ENCODE results near the gene ARL16. TPM values are rescaled to one million over a fixed set of nuclear protein-coding genes. Genes with fewer than 3 reads are reported as not detected.
"Not testable (repeated sequence)": the region's sequence is repeated elsewhere in the genome, so short reads cannot be mapped to it uniquely, and the experiment has no call there.

Gene ARL16
- total RNA-seq, 1 experiment from 2014 or later, result 41.7 TPM

DNA sequence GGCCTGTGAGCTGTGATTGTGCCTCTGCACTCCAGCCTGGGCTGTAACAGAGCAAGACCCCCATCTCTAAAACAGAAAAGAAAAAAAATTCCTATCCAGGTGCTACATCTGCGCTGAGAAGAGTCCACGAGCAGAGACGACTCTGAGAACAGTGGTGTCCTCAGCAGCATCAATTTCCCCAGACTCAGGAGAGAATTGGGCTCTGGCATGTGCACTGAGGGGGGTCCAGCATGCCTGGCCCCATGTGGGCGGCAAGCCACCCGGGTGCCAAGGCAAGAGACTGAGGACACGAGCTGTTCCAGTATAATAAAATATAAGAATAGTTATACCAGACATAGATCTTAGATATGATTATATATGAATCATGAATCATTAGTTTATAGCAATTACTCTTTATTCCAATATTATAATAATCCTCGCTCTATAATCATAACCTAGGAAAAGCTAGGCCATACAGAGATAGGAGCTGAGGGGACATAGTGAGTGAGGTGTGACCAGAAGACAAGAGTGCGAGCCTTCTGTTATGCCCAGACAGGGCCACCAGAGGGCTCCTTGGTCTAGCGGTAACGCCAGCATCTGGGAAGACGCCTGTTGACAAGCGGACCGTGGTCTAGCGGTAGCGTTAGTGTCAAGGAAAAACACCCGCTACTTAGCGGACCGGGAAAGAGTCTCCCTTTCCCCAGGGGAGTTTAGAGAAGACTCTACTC lies 7.9 kb downstream of the ARL16 start:
- H3K9me2 ChIP-seq (ENCODE audit: insufficient read depth); intact Hi-C loops (cut with micrococcal nuclease; ENCODE audit: unreplicated experiment); H3K4me1 ChIP-seq (replicated peaks; ENCODE audit: insufficient read depth); H3K4me2 ChIP-seq; H3K27ac ChIP-seq; H3K36me3 ChIP-seq (ENCODE audit: low read depth); BruUV-seq (replicated peaks); H3K9me3 ChIP-seq (ENCODE audit: insufficient read depth, low read depth); H3K27me3 ChIP-seq (ENCODE audit: insufficient read depth, low read depth); H4K20me1 ChIP-seq (ENCODE audit: insufficient read depth); H2AFZ ChIP-seq; H3K79me2 ChIP-seq (ENCODE audit: low read depth); H3K4me3 ChIP-seq: not testable (repeated sequence)
- peaks cover 12% of the 10 kb centered on the region; the same call in 1 of the 2 replicates for H3F3A ChIP-seq (ENCODE audit: insufficient read depth, low read depth)
- TF ChIP-seq, protein P1, sequence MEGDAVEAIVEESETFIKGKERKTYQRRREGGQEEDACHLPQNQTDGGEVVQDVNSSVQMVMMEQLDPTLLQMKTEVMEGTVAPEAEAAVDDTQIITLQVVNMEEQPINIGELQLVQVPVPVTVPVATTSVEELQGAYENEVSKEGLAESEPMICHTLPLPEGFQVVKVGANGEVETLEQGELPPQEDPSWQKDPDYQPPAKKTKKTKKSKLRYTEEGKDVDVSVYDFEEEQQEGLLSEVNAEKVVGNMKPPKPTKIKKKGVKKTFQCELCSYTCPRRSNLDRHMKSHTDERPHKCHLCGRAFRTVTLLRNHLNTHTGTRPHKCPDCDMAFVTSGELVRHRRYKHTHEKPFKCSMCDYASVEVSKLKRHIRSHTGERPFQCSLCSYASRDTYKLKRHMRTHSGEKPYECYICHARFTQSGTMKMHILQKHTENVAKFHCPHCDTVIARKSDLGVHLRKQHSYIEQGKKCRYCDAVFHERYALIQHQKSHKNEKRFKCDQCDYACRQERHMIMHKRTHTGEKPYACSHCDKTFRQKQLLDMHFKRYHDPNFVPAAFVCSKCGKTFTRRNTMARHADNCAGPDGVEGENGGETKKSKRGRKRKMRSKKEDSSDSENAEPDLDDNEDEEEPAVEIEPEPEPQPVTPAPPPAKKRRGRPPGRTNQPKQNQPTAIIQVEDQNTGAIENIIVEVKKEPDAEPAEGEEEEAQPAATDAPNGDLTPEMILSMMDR (conservative IDR thresholded peaks at IDR 0.05), result peak; percentile 69
- POLR2A ChIA-PET (ENCODE audit: unreplicated experiment), result interaction anchor here (0.6 kb wide), 1 partner anchor 184 kb away, joined by 4 read pairs; no protein-coding TSS in a partner anchor
- CTCF ChIA-PET, result interaction anchor here (0.6 kb wide), 2 partner anchors 36 to 337 kb away, joined by 3 to 4 read pairs; no protein-coding TSS in a partner anchor
- peak in 1 of 2 experiments; percentile 56 for DNase-seq

DNA sequence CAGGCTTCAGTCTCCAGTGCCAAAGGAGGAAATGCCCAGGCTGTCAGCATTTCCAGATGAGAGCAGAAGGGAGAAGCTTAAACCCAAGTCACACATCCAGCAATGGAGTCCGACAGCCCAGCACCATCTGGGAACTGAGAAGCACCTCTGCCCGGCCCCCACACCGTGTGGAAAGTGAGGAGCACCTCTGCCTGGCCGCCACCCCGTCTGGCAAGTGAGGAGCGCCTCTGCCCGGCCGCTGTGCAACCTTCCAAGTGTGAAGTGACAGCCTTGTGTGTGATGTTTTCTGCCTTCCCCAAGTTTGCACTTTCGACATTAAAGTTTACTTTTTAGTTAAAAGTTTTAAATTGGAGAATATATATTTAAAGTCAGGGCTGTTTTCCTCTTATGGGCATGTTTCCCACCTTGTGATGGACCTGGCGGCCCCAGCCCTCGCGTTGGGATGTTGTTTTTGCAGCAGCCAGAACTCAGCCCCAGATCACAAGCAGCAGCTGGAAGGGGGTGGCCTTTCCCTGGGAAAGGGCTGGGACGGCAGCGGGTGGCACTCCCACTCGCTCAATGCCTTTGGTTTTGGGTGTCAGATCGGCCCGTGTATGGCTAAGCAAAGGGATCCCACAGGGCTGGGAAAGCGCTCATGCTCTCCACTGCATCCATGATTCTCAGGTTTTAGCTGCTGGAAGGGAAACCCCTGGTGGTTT lies 9.9 kb downstream of the ARL16 start:
- Histone ChIP-seq H3K79me2 (ENCODE audit: low read depth) (peaks cover 8% of the 10 kb centered on the region; the same call in 1 of the 2 replicates), H3K36me3 (ENCODE audit: low read depth) (no peaks in the 10 kb centered on the region)

DNA sequence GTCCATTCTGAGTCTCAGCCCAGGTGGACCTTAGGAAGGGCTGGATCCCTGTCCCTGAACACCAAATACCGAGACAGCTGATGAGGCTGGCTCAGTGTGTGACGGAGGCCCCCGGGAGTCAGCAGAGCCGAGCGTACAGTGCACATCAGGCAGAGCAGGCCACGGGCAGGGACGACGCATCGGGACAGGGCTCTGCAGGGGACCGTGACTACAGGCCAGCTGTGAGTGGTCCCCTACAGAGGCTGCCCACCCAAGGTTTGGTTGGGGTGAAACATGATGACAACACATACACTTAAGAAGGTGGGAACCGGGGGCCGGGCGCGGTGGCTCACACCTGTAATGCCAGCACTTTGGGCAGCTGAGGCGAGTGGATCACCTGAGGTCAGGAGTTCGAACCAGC lies 10.6 kb downstream of the ARL16 start:
- no peaks in the 10 kb centered on the region for H3K4me1 ChIP-seq (replicated peaks; ENCODE audit: insufficient read depth)
- ChIA-PET POLR2A (ENCODE audit: unreplicated experiment) (interaction anchor here (0.7 kb wide), 1 partner anchor 155 kb away, joined by 4 read pairs; no protein-coding TSS in a partner anchor), CTCF (no interaction called here)
- no peak overlapping the region for H3K27ac ChIP-seq
- no peaks in the 10 kb centered on the region for H3K36me3 ChIP-seq (ENCODE audit: low read depth)
- H3F3A ChIP-seq (ENCODE audit: insufficient read depth, low read depth), result peaks cover 12% of the 10 kb centered on the region; the same call in 1 of the 2 replicates
- no peak overlapping the region for H3K4me2 ChIP-seq
- no peak overlapping the region for H2AFZ ChIP-seq
- peaks cover 14% of the 10 kb centered on the region for H3K79me2 ChIP-seq (ENCODE audit: low read depth)
- H3K9me2 ChIP-seq (ENCODE audit: insufficient read depth), result no peaks in the 10 kb centered on the region
- no peaks in the 10 kb centered on the region for H3K9me3 ChIP-seq (ENCODE audit: insufficient read depth, low read depth)
- no peak overlapping the region for H3K4me3 ChIP-seq
- intact Hi-C loops (cut with micrococcal nuclease; ENCODE audit: unreplicated experiment), result no loop called here
- TF ChIP-seq, protein P1 (conservative IDR thresholded peaks at IDR 0.05), result no peak
- TF ChIP-seq EZH2 (IDR thresholded peaks at IDR 0.05; ENCODE audit: low read depth), result no peak
- no peak for DNase-seq
- BruUV-seq (replicated peaks), result no TSS peak
- H3K27me3 ChIP-seq (ENCODE audit: insufficient read depth, low read depth), result no peaks in the 10 kb centered on the region
- no peaks in the 10 kb centered on the region for H4K20me1 ChIP-seq (ENCODE audit: insufficient read depth)

More for the DNA sequence above, 9.9 kb downstream of the ARL16 start:
- no peak overlapping the region for H3K27ac ChIP-seq
- H3K4me2 ChIP-seq, result no peak overlapping the region
- TF ChIP-seq, protein P1 (conservative IDR thresholded peaks at IDR 0.05), result no peak
- TF ChIP-seq EZH2 (IDR thresholded peaks at IDR 0.05; ENCODE audit: low read depth), result no peak
- intact Hi-C loops (cut with micrococcal nuclease; ENCODE audit: unreplicated experiment), result no loop called here
- no peaks in the 10 kb centered on the region for H3K9me2 ChIP-seq (ENCODE audit: insufficient read depth)
- BruUV-seq (replicated peaks), result no TSS peak
- H3K27me3 ChIP-seq (ENCODE audit: insufficient read depth, low read depth), result no peaks in the 10 kb centered on the region
- no peak for DNase-seq
- CTCF ChIA-PET, result interaction anchor here (0.6 kb wide), 2 partner anchors 40 to 218 kb away, joined by 3 to 5 read pairs; no protein-coding TSS in a partner anchor
- peaks cover 12% of the 10 kb centered on the region; the same call in 1 of the 2 replicates for H3F3A ChIP-seq (ENCODE audit: insufficient read depth, low read depth)
- H3K4me3 ChIP-seq, result no peak overlapping the region
- H4K20me1 ChIP-seq (ENCODE audit: insufficient read depth), result no peaks in the 10 kb centered on the region
- no peaks in the 10 kb centered on the region for H3K9me3 ChIP-seq (ENCODE audit: insufficient read depth, low read depth)
- POLR2A ChIA-PET (ENCODE audit: unreplicated experiment), result no interaction called here
- no peak overlapping the region for H2AFZ ChIP-seq
- no peaks in the 10 kb centered on the region for H3K4me1 ChIP-seq (replicated peaks; ENCODE audit: insufficient read depth)
